MM.1S (cell line): ENCODE data around the gene RELN.

Experiments
- DNase-seq: peaks from one replicate; pipeline ENCODE4 v3.0.0-alpha.2; 2015
- H2AFZ ChIP-seq: fragments of 300-600 bp; sonication (generic); 2 replicates; pipeline ENCODE4 v1.6.0; 2016; ENCODE audit warnings: antibody characterized with exemption, low read length
- H3F3A ChIP-seq: fragments of 300-600 bp; sonication (generic); 2 replicates; pipeline ENCODE4 v1.6.1; 2016; ENCODE audit warnings: mild to moderate bottlenecking, antibody characterized with exemption, low read length, moderate library complexity, mixed read lengths; ENCODE audit not compliant: insufficient read depth
- H3K27ac ChIP-seq: fragments of 300-600 bp; sonication (generic); 2 replicates; pipeline ENCODE4 v1.5.1; 2016; ENCODE audit warnings: mild to moderate bottlenecking, low read length
- H3K27me3 ChIP-seq: fragments of 300-600 bp; sonication (generic); replicated peaks from 2 replicates; pipeline ENCODE4 v1.6.0; 2016; ENCODE audit warnings: low read length; ENCODE audit not compliant: insufficient read depth
- H3K36me3 ChIP-seq: fragments of 300-600 bp; sonication (generic); replicated peaks from 2 replicates; pipeline ENCODE4 v1.6.1; 2016; ENCODE audit warnings: mild to moderate bottlenecking, low read length, mixed read lengths; ENCODE audit not compliant: insufficient read depth
- H3K4me1 ChIP-seq: fragments of 300-600 bp; sonication (generic); 2 replicates; pipeline ENCODE4 v1.6.1; 2016; ENCODE audit warnings: low read length, mixed read lengths
- H3K4me2 ChIP-seq: fragments of 300-600 bp; sonication (generic); 2 replicates; pipeline ENCODE4 v1.6.0; 2016; ENCODE audit warnings: low read depth, low read length
- H3K4me3 ChIP-seq: fragments of 300-600 bp; sonication (generic); 2 replicates; pipeline ENCODE4 v1.5.1; 2016; ENCODE audit warnings: low read length, mixed read lengths
- H3K79me2 ChIP-seq: fragments of 300-600 bp; sonication (generic); 2 replicates; pipeline ENCODE4 v1.6.1; 2016; ENCODE audit warnings: mixed run types, low read length, mixed read lengths
- H3K9ac ChIP-seq: fragments of 300-600 bp; sonication (generic); 2 replicates; pipeline ENCODE4 v1.6.1; 2016; ENCODE audit warnings: low read length, mixed read lengths
- H3K9me2 ChIP-seq: fragments of 300-600 bp; sonication (generic); replicated peaks from 2 replicates; pipeline ENCODE4 v1.6.1; 2016; ENCODE audit warnings: mild to moderate bottlenecking, low read length, mixed read lengths; ENCODE audit not compliant: insufficient read depth
- H3K9me3 ChIP-seq: fragments of 300-600 bp; sonication (generic); replicated peaks from 2 replicates; pipeline ENCODE4 v1.6.1; 2016; ENCODE audit warnings: mild to moderate bottlenecking, low read length, mixed read lengths; ENCODE audit not compliant: insufficient read depth
- H4K20me1 ChIP-seq: fragments of 300-600 bp; sonication (generic); 2 replicates; pipeline ENCODE4 v1.6.1; 2016; ENCODE audit warnings: mild to moderate bottlenecking, low read length, moderate library complexity, mixed read lengths; ENCODE audit not compliant: insufficient read depth
- CTCF ChIP-seq: fragments of 300-600 bp; sonication (generic); IDR thresholded peaks from 2 replicates; pipeline ENCODE4 v1.5.1; 2016; ENCODE audit warnings: antibody characterized with exemption, low read length, mixed read lengths
- EZH2 ChIP-seq: fragments of 300-600 bp; sonication (generic); optimal IDR thresholded peaks from 2 replicates; pipeline ENCODE3; 2017; ENCODE audit warnings: low read depth, mild to moderate bottlenecking, antibody characterized with exemption, low read length, mixed read lengths
- EZH2phosphoT487 ChIP-seq: fragments of 300-600 bp; sonication (generic); IDR thresholded peaks from 2 replicates; pipeline ENCODE4 v1.6.1; 2018; ENCODE audit warnings: antibody characterized with exemption, low read length

The RELN gene

DNA sequence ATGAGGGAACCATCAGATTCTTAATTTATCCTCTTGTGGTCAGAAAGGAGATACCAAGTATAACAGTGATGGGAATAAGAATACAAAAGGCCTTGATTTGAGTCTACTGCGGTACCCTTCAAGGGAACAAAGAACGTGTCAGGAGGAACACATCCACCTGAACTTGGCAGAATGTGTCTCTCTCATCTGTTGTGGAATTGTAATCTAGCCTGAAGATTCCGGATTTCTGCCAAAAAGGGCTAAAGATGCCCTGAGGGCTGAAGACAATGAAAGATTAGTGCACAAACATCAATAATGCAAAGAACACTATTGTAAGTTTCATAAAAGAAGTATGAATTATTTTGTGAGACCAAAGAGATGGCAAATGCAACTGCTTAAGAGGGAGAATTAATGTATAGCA, 134.8 kb downstream of the RELN start:
- no peaks in the 10 kb centered on the region for H3K9me3 ChIP-seq
- H3K9me2 ChIP-seq, result no peaks in the 10 kb centered on the region
- no peak overlapping the region for H3K27ac ChIP-seq
- H3F3A ChIP-seq, result no peaks in the 10 kb centered on the region
- H3K79me2 ChIP-seq, result no peaks in the 10 kb centered on the region
- H4K20me1 ChIP-seq, result no peaks in the 10 kb centered on the region
- TF ChIP-seq CTCF (no peak), EZH2phosphoT487 (no peak), EZH2 (no peak)
- H3K9ac ChIP-seq, result no peak overlapping the region
- H2AFZ ChIP-seq, result no peak overlapping the region
- H3K27me3 ChIP-seq, result no peaks in the 10 kb centered on the region
- H3K36me3 ChIP-seq, result no peaks in the 10 kb centered on the region
- DNase-seq, result no peak
- no peak overlapping the region for H3K4me2 ChIP-seq
- no peak overlapping the region for H3K4me3 ChIP-seq
- H3K4me1 ChIP-seq, result no peaks in the 10 kb centered on the region

DNA sequence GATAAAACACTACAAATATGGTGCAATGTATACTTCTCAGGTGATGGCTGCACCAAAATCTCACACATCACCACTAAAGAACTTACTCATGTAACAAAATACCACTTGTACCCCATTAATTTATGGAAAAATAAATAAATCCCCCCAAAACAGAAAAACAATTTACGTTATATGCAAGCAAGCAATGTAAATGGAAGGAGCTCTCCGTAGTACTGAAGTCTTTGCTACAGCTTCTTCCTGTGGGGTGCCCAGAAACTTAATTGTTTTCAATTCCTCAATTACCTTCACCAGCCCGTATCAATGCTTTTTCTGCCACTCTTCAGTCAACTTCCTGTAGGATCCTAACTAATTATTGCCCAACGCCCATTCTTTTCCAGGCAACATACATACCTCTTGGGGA, 138.1 kb downstream of the RELN start:
- Histone ChIP-seq H3K9me3 (no peaks in the 10 kb centered on the region), H4K20me1 (no peaks in the 10 kb centered on the region), H3K27ac (no peak overlapping the region), H3F3A (no peaks in the 10 kb centered on the region), H3K4me3 (no peak overlapping the region), H3K4me1 (no peaks in the 10 kb centered on the region), H3K9ac (no peak overlapping the region), H3K9me2 (no peaks in the 10 kb centered on the region), H3K4me2 (no peak overlapping the region), H2AFZ (no peak overlapping the region), H3K79me2 (no peaks in the 10 kb centered on the region), H3K27me3 (no peaks in the 10 kb centered on the region), H3K36me3 (no peaks in the 10 kb centered on the region)
- TF ChIP-seq EZH2 (no peak), CTCF (no peak), EZH2phosphoT487 (no peak)
- DNase-seq, result peak; percentile 52

DNA sequence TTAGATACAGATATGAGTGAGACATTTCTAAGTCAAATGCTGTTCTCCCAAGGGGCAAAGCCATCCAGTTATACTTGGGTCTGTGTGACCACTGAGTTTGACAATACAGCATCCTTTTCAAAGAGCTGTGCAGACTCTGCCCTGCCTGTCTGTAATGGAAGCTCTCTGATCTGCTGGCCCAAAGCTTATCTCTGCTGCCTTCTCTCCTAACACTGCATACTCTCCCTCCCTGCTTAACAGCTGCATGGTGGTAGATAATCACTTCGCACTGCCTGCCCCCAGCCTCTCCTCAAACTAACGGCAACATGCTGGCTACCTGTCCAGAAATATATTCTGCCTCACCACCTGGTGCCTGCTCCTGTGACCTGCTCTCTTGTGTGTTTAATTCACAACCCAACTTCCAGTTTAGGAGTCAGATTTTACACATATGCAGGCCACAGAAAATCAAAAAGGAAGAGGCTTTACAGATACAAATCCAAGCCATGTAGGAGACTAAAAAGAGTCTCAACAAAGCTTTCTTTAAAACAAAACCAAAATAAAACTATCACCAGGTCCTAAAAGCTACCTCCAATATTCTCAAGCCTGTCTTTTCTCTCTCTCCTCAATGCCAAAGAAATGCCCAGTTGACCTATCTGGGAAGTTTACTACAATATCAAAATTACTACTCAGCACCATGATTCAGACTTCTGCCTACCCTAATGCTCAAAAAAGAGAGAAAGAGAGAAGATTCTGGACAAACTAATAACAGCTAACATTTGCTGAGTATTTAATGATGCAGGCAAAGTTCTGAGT, 145.6 kb downstream of the RELN start:
- Histone ChIP-seq H3K4me3 (no peak overlapping the region), H3K79me2 (no peaks in the 10 kb centered on the region), H3K9me2 (no peaks in the 10 kb centered on the region), H3K9me3 (no peaks in the 10 kb centered on the region), H4K20me1 (no peaks in the 10 kb centered on the region), H3K36me3 (no peaks in the 10 kb centered on the region), H3F3A (no peaks in the 10 kb centered on the region), H3K9ac (no peak overlapping the region), H3K27ac (no peak overlapping the region), H2AFZ (no peak overlapping the region), H3K4me2 (no peak overlapping the region), H3K27me3 (no peaks in the 10 kb centered on the region), H3K4me1 (no peaks in the 10 kb centered on the region)
- DNase-seq, result no peak
- TF ChIP-seq EZH2phosphoT487 (no peak), EZH2 (no peak)

DNA sequence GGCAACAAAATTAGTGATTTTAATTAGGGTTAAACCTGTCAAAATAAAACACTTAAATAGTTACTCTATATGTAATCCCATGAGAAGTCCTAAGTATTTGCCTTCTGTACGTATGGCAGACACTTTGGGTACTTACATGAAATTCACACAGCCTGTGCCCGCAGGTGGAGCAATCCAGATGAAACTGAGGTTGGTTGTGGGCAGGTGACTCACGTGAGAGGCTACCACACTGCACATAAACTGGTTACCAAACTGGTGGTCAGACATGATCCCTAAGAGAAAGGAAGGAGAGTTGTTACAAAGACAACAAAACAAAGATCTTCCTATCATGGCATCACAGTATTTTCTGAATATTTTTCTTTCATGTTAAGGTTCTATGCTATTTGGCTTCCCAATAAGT, 156.1 kb downstream of the RELN start:
- Histone ChIP-seq H3K36me3 (no peaks in the 10 kb centered on the region), H3K27ac (no peak overlapping the region), H3K27me3 (no peaks in the 10 kb centered on the region), H3K4me1 (peaks cover 3% of the 10 kb centered on the region; the same call in 1 of the 2 replicates), H3F3A (no peaks in the 10 kb centered on the region), H3K79me2 (no peaks in the 10 kb centered on the region), H3K9ac (no peak overlapping the region), H2AFZ (no peak overlapping the region), H3K9me2 (no peaks in the 10 kb centered on the region), H4K20me1 (no peaks in the 10 kb centered on the region), H3K4me3 (no peak overlapping the region), H3K9me3 (no peaks in the 10 kb centered on the region), H3K4me2 (no peak overlapping the region)
- DNase-seq, result no peak
- TF ChIP-seq CTCF, result no peak
- no peak for TF ChIP-seq EZH2
- no peak for TF ChIP-seq EZH2phosphoT487
